Activated B cell treated with CpG ODN at 0.5 μM for 24 hours (primary cell): ENCODE data around the gene CYB561D2. TPM values are rescaled to one million over a fixed set of nuclear protein-coding genes. Genes with fewer than 3 reads are reported as not detected.

ENCODE experiments used
- ATAC-seq: fragments of 200-7000 bp; cut with Tn5 transposase; one replicate; pipeline ENCODE4 v1.10.0; 2021; ENCODE audit warnings: low read depth, mild to moderate bottlenecking, moderate library complexity
- CTCF ChIA-PET: fragments of 350-600 bp; sonication (Branson Sonifier 250); formaldehyde crosslinking; loops from one replicate; lab custom pipeline; 2021; ENCODE audit warnings: antibody characterized with exemption; lab: Charles Lee
- POLR2A ChIA-PET: fragments of 350-600 bp; sonication (Branson Sonifier 250); formaldehyde crosslinking; loops from one replicate; lab custom pipeline; 2021; ENCODE audit warnings: antibody characterized with exemption; lab: Charles Lee
- DNase-seq: peaks from one replicate; pipeline ENCODE4 v3.0.0; 2022
- H3K27ac Mint-ChIP-seq: one replicate; pipeline ENCODE4 v1.8.0; 2020; ENCODE audit warnings: mixed read lengths
- H3K27me3 Mint-ChIP-seq: one replicate; pipeline ENCODE4 v1.8.0; 2021; ENCODE audit warnings: mixed read lengths
- H3K36me3 Mint-ChIP-seq: one replicate; pipeline ENCODE4 v1.8.0; 2021; ENCODE audit warnings: low read depth, mixed read lengths
- H3K4me1 Mint-ChIP-seq: one replicate; pipeline ENCODE4 v1.8.0; 2021; ENCODE audit warnings: mixed read lengths
- H3K4me3 Mint-ChIP-seq: one replicate; pipeline ENCODE4 v1.8.0; 2020; ENCODE audit warnings: mild to moderate bottlenecking, mixed read lengths
- H3K9me3 Mint-ChIP-seq: one replicate; pipeline ENCODE4 v1.8.0; 2020; ENCODE audit warnings: mixed read lengths
- CTCF ChIP-seq: fragments of 200-600 bp; IDR thresholded peaks from one replicate; pipeline ENCODE4 v1.8.0; 2022; ENCODE audit warnings: antibody characterized with exemption, mild to moderate bottlenecking
- intact Hi-C: fragments of 100-400 bp; cut with micrococcal nuclease; formaldehyde crosslinking; loops from one replicate; pipeline ENCODE4 v1.15.1; 2024
- total RNA-seq: library from RNA; stranded (reverse); gene quantifications from 2 replicates; pipeline ENCODE4 v1.2.3, GENCODE V29; 2022

The CYB561D2 gene
- total RNA-seq, 1 donor from 2014 or later: 26.0 TPM

GRCh38 chr3:50323614-50324199 lies 27.0 kb upstream of the CYB561D2 start:
- ATAC-seq (no peak), DNase-seq (no peak)
- Mint-ChIP-seq H3K36me3 (peaks cover 26% of the 10 kb centered on the region), H3K4me1 (peaks cover 41% of the 10 kb centered on the region), H3K9me3 (no peaks in the 10 kb centered on the region), H3K27ac (peak overlapping the region; percentile 7), H3K27me3 (no peaks in the 10 kb centered on the region), H3K4me3 (no peak overlapping the region)
- CTCF ChIA-PET: interaction anchor here (0.8 to 2.5 kb wide), 8 partner anchors 8 to 130 kb away, joined by 3 to 9 read pairs (median 4); partner anchors contain the start of genes HYAL3 and NAA80
- TF ChIP-seq CTCF: no peak
- intact Hi-C loops: loop anchor here (1.0 to 5.0 kb wide), 4 partner anchors 49 to 1606 kb away; partner anchors contain the start of gene IP6K2
- POLR2A ChIA-PET: interaction anchor here (0.9 to 9.7 kb wide), 3 partner anchors 11 to 24 kb away, joined by 4 to 167 read pairs (median 9); partner anchors contain the start of genes HYAL3, NAA80 and RASSF1

GRCh38 chr3:50324351-50325112 lies 26.1 kb upstream of the CYB561D2 start:
- ATAC-seq (peak; percentile 27), DNase-seq (peak; percentile 58)
- Mint-ChIP-seq H3K9me3 (no peaks in the 10 kb centered on the region), H3K4me3 (peak overlapping the region; percentile 28), H3K27ac (no peak overlapping the region), H3K36me3 (peaks cover 30% of the 10 kb centered on the region), H3K4me1 (peaks cover 36% of the 10 kb centered on the region), H3K27me3 (no peaks in the 10 kb centered on the region)
- CTCF ChIA-PET: interaction anchor here (0.8 to 2.2 kb wide), 6 partner anchors 12 to 130 kb away, joined by 3 to 9 read pairs (median 4); partner anchors contain the start of genes HYAL3 and NAA80
- TF ChIP-seq CTCF: no peak
- intact Hi-C loops: loop anchor here (1.0 to 5.0 kb wide), 4 partner anchors 50 to 1607 kb away; partner anchors contain the start of gene IP6K2
- POLR2A ChIA-PET: interaction anchor here (0.9 to 9.7 kb wide), 3 partner anchors 10 to 25 kb away, joined by 4 to 167 read pairs (median 9); partner anchors contain the start of genes HYAL3, NAA80 and RASSF1

GRCh38 chr3:50325113-50325480 lies 25.6 kb upstream of the CYB561D2 start:
- H3K9me3 Mint-ChIP-seq: no peaks in the 10 kb centered on the region
- no peak for DNase-seq
- CTCF ChIA-PET: interaction anchor here (2.2 kb wide), 1 partner anchor 12 kb away, joined by 9 read pairs; no protein-coding TSS in a partner anchor
- peaks cover 31% of the 10 kb centered on the region for H3K4me1 Mint-ChIP-seq
- H3K4me3 Mint-ChIP-seq: peak overlapping the region; percentile 7
- no peak overlapping the region for H3K27ac Mint-ChIP-seq
- H3K27me3 Mint-ChIP-seq: no peaks in the 10 kb centered on the region
- H3K36me3 Mint-ChIP-seq: peaks cover 34% of the 10 kb centered on the region
- intact Hi-C loops: no loop called here
- ATAC-seq: no peak
- no peak for TF ChIP-seq CTCF
- POLR2A ChIA-PET: interaction anchor here (9.7 kb wide), 1 partner anchor 13 kb away, joined by 167 read pairs; the partner anchor contains the start of gene RASSF1

- no peaks in the 10 kb centered on the region for H3K27me3 Mint-ChIP-seq
- H3K9me3 Mint-ChIP-seq: no peaks in the 10 kb centered on the region
- POLR2A ChIA-PET: interaction anchor here (0.9 to 9.7 kb wide), 2 partner anchors 13 to 25 kb away, joined by 3 to 167 read pairs; partner anchors contain the start of genes CYB561D2, NPRL2 and RASSF1
- intact Hi-C loops: no loop called here
- no peak for TF ChIP-seq CTCF
- H3K4me1 Mint-ChIP-seq: peaks cover 26% of the 10 kb centered on the region
- DNase-seq (no peak), ATAC-seq (no peak)
- peak overlapping the region; percentile 7 for H3K4me3 Mint-ChIP-seq
- H3K36me3 Mint-ChIP-seq: peaks cover 36% of the 10 kb centered on the region
- no peak overlapping the region for H3K27ac Mint-ChIP-seq
- CTCF ChIA-PET: interaction anchor here (2.2 kb wide), 1 partner anchor 11 kb away, joined by 9 read pairs; no protein-coding TSS in a partner anchor
These were observed 25.0 kb upstream of the CYB561D2 start for GRCh38 chr3:50325497-50326181.
